DMS153 treated with DMSO at 0.1 percent for 48 hours (cell line): ENCODE results near the gene DYSF.

ENCODE experiments used
- DNase-seq: peaks from one replicate; lab custom pipeline; 2025; ENCODE audit not compliant: unreplicated experiment; lab: John Stamatoyannopoulos, UW

Gene DYSF

GRCh38 chr2:71548646-71549425 lies 95.5 kb downstream of the DYSF start:
- DNase-seq, result no peak

- DNase-seq, result no peak
These were observed 97.7 kb downstream of the DYSF start for GRCh38 chr2:71550801-71551630.

GRCh38 chr2:71551631-71551915 lies 98.2 kb downstream of the DYSF start:
- no peak for DNase-seq

GRCh38 chr2:71552356-71552755 lies 99.0 kb downstream of the DYSF start:
- no peak for DNase-seq

- DNase-seq, result no peak
These were observed 99.5 kb downstream of the DYSF start for GRCh38 chr2:71552861-71553301.

GRCh38 chr2:71554028-71554705 lies 100.8 kb downstream of the DYSF start:
- DNase-seq, result no peak

GRCh38 chr2:71554706-71555056 lies 101.3 kb downstream of the DYSF start:
- no peak for DNase-seq

GRCh38 chr2:71555798-71556454 lies 102.6 kb downstream of the DYSF start:
- DNase-seq, result no peak

GRCh38 chr2:71556692-71557250 lies 103.4 kb downstream of the DYSF start:
- no peak for DNase-seq

GRCh38 chr2:71557321-71557720 lies 104.0 kb downstream of the DYSF start:
- no peak for DNase-seq

GRCh38 chr2:71558300-71559051 lies 105.1 kb downstream of the DYSF start:
- DNase-seq, result no peak

- DNase-seq, result no peak
These were observed 105.9 kb downstream of the DYSF start for GRCh38 chr2:71559080-71559827.

GRCh38 chr2:71559828-71560637 lies 106.7 kb downstream of the DYSF start:
- no peak for DNase-seq

GRCh38 chr2:71560638-71561011 lies 107.3 kb downstream of the DYSF start:
- no peak for DNase-seq

- no peak for DNase-seq
These were observed 108.3 kb downstream of the DYSF start for GRCh38 chr2:71561441-71562267.

- DNase-seq, result no peak
These were observed 109.2 kb downstream of the DYSF start for GRCh38 chr2:71562518-71562917.

GRCh38 chr2:71563872-71564271 lies 110.5 kb downstream of the DYSF start:
- no peak for DNase-seq

GRCh38 chr2:71564361-71564760 lies 111.0 kb downstream of the DYSF start:
- DNase-seq, result no peak
